ENCODE results near the gene CTDSP2. TPM values are rescaled to one million over a fixed set of nuclear protein-coding genes. Genes with fewer than 3 reads are reported as not detected.
"Not testable (repeated sequence)": the region's sequence is repeated elsewhere in the genome, so short reads cannot be mapped to it uniquely, and the experiment has no call there.

The CTDSP2 gene
- total RNA-seq, 4 donors from 2014 or later, result 47.1 to 120 (median 71.7) TPM

- intact Hi-C loops (cut with DNase I), result no loop called here
- WGBS, 2 donors, result 90 to 100% methylated on average over 3 to 6 of the region's 6 CpGs
These were observed 38.7 kb upstream of the CTDSP2 start for GRCh38 chr12:57885207-57885606.

GRCh38 chr12:57883700-57884099, 37.2 kb upstream of the CTDSP2 start:
- no peak overlapping the region for H3K27ac ChIP-seq
- DNase-seq, result no peak
- H3K4me3 ChIP-seq, result no peak overlapping the region
- TF ChIP-seq CTCF (IDR thresholded peaks at IDR 0.05) (no peak), POLR2A (IDR thresholded peaks at IDR 0.05) (no peak)
- H3K27me3 ChIP-seq, result no peaks in the 10 kb centered on the region
- intact Hi-C loops (cut with DNase I), result no loop called here
- H3K36me3 ChIP-seq, result no peaks in the 10 kb centered on the region
- no peaks in the 10 kb centered on the region for H3K9me3 ChIP-seq
- peaks cover 16 to 30% (median 16%) of the 10 kb centered on the region in 3 donors for H3K4me1 ChIP-seq

More at GRCh38 chr12:57885207-57885606, 38.7 kb upstream of the CTDSP2 start:
- Histone ChIP-seq H3K4me3 (no peak overlapping the region), H3K36me3 (no peaks in the 10 kb centered on the region), H3K4me1 (peaks cover 28 to 45% (median 31%) of the 10 kb centered on the region in 3 donors), H3K27ac (no peak overlapping the region), H3K9me3 (no peaks in the 10 kb centered on the region), H3K27me3 (no peaks in the 10 kb centered on the region)
- TF ChIP-seq CTCF (IDR thresholded peaks at IDR 0.05) (no peak), POLR2A (IDR thresholded peaks at IDR 0.05) (no peak)
- no peak for DNase-seq

GRCh38 chr12:57883057-57883456, 36.5 kb upstream of the CTDSP2 start:
- WGBS, 2 donors, result 71 to 90% methylated on average over 1 of the region's 1 CpG
- DNase-seq, result no peak
- Histone ChIP-seq H3K9me3 (no peaks in the 10 kb centered on the region), H3K27me3 (no peaks in the 10 kb centered on the region), H3K4me3 (no peak overlapping the region), H3K27ac (no peak overlapping the region), H3K36me3 (no peaks in the 10 kb centered on the region), H3K4me1 (peaks cover 10 to 23% (median 12%) of the 10 kb centered on the region in 3 donors)
- no peak for TF ChIP-seq CTCF (IDR thresholded peaks at IDR 0.05)
- TF ChIP-seq POLR2A (IDR thresholded peaks at IDR 0.05), result no peak
- intact Hi-C loops (cut with DNase I), result no loop called here

- intact Hi-C loops (cut with DNase I), result no loop called here
- Histone ChIP-seq H3K36me3 (no peaks in the 10 kb centered on the region), H3K9me3 (no peaks in the 10 kb centered on the region), H3K4me1 (peaks cover 5 to 19% (median 7%) of the 10 kb centered on the region in 3 donors), H3K27me3 (no peaks in the 10 kb centered on the region), H3K4me3 (no peak overlapping the region), H3K27ac (no peak overlapping the region)
- TF ChIP-seq POLR2A (IDR thresholded peaks at IDR 0.05), result no peak
- no peak for TF ChIP-seq CTCF (IDR thresholded peaks at IDR 0.05)
- no peak for DNase-seq
These were observed 36.0 kb upstream of the CTDSP2 start for GRCh38 chr12:57882575-57882974.

- H3K4me1 ChIP-seq, result peaks cover 0 to 9% (median 0%) of the 10 kb centered on the region in 3 donors
- H3K4me3 ChIP-seq, result no peak overlapping the region
- no peaks in the 10 kb centered on the region for H3K36me3 ChIP-seq
- DNase-seq, result no peak
- intact Hi-C loops (cut with DNase I), result no loop called here
- H3K27me3 ChIP-seq, result no peaks in the 10 kb centered on the region
- H3K9me3 ChIP-seq, result no peaks in the 10 kb centered on the region
- TF ChIP-seq CTCF (IDR thresholded peaks at IDR 0.05), result no peak
- TF ChIP-seq POLR2A (IDR thresholded peaks at IDR 0.05), result no peak
- H3K27ac ChIP-seq, result peak overlapping the region in 2 of 4 donors; percentile 47 to 68
These were observed 34.9 kb upstream of the CTDSP2 start for GRCh38 chr12:57881475-57881874.

GRCh38 chr12:57881035-57881434, 34.5 kb upstream of the CTDSP2 start:
- 91 to 94% methylated on average over 7 to 9 of the region's 9 CpGs for WGBS, 2 donors
- H3K4me3 ChIP-seq; H3K9me3 ChIP-seq; H3K4me1 ChIP-seq; intact Hi-C loops (cut with DNase I); DNase-seq; H3K36me3 ChIP-seq; H3K27me3 ChIP-seq: not testable (repeated sequence)
- peak overlapping the region in 2 of 4 donors; percentile 47 to 68 for H3K27ac ChIP-seq
